Right cardiac atrium (tissue), 5 donors: ENCODE data around the gene WBP1. TPM values are rescaled to one million over a fixed set of nuclear protein-coding genes. Genes with fewer than 3 reads are reported as not detected.

ENCODE experiments used
- ATAC-seq, 2 donors: fragments of 200-7000 bp; cut with Tn5 transposase; one replicate each; pipeline versions ENCODE4 v1.8.0 to v1.9.1; 2020; ENCODE audit warnings: moderate library complexity in 2 of 2, mild to moderate bottlenecking in 1 of 2
- DNase-seq, 3 donors: peaks; one replicate each; pipeline ENCODE4 v3.0.0-alpha.2; 2020
- H3K27ac ChIP-seq: one replicate; pipeline ENCODE4 v1.5.1; 2013; ENCODE audit warnings: mild to moderate bottlenecking, low read length, control low read depth, moderate library complexity
- H3K27me3 ChIP-seq: one replicate; pipeline ENCODE4 v1.6.1; 2013; ENCODE audit not compliant: control insufficient read depth, insufficient read depth
- H3K4me1 ChIP-seq: one replicate; pipeline ENCODE4 v1.6.1; 2013; ENCODE audit warnings: low read length; ENCODE audit not compliant: control insufficient read depth, insufficient read depth
- H3K4me3 ChIP-seq: one replicate; pipeline ENCODE4 v1.5.1; 2013; ENCODE audit warnings: low read length, control low read depth
- H3K9me3 ChIP-seq: one replicate; pipeline ENCODE4 v1.6.1; 2013; ENCODE audit warnings: low read length; ENCODE audit not compliant: control insufficient read depth
- WGBS: extraction: QIAGEN DNeasy Blood & Tissue Kit; methylation state at CpG from one replicate; pipeline ENCODE4 v1.1.7; 2013; 5-methylcytosine and 5-hydroxymethylcytosine counted together
- intact Hi-C, 4 donors: fragments of 100-400 bp; cut with DNase I; formaldehyde crosslinking; loops; one replicate each; pipeline versions ENCODE4 v1.11.0 to v1.14.0; 2022 to 2023
- polyA plus RNA-seq: library from polyadenylated mRNA; stranded (reverse); fragments of 200-250 nt; gene quantifications from one replicate; pipeline ENCODE4 v1.2.3, GENCODE V29; 2013
- total RNA-seq, 4 donors: library from RNA; stranded (reverse); fragmentation: NEBNext Ultra II Directional; extraction: Animal tissue kit (Norgen Biotek cat#: 25700); gene quantifications; one replicate each; pipeline ENCODE4 v1.2.1, GENCODE V29; 2021
- donor health status: healthy with polysubstance abuse.
- donor health status: DM: no; HTN: yes; CAD: no.
- donor health status: DM: no; HTN: no; CAD: no.
- donor health status: DM: no; HTN: yes; CAD: no; lungs with severe emphysema.
- donor health status: DM: yes; HTN: yes; CAD: no.

WBP1 gene
- total and polyA plus RNA-seq, 5 donors, result 48.9 to 63.1 (median 56.8) TPM

DNA sequence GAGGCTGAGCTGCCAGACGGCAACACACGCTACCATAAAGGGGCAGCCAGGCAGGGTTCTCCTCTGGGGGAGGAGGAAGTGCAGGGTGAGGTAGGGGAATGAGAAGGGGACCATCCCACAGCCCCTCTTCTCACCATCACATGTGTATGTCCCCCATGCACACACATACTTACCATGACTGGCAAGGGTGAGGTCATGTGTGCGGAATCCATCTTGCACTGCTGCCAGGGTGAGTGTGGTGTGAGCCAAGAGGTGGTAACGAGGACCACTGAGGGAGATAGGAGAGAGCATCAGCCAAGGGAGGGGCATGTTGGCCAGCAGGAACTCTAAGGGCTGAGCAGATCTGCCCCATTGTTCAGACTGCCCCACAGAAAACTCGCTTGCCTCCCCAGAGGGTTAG is 29.6 kb upstream of the WBP1 start:
- Histone ChIP-seq H3K4me3 (no peak overlapping the region), H3K27ac (no peak overlapping the region), H3K4me1 (no peaks in the 10 kb centered on the region), H3K9me3 (no peaks in the 10 kb centered on the region), H3K27me3 (no peaks in the 10 kb centered on the region)
- DNase-seq (no peak), ATAC-seq (no peak)
- intact Hi-C loops, result no loop called here
- 72% methylated on average over 5 of the region's 5 CpGs for WGBS

DNA sequence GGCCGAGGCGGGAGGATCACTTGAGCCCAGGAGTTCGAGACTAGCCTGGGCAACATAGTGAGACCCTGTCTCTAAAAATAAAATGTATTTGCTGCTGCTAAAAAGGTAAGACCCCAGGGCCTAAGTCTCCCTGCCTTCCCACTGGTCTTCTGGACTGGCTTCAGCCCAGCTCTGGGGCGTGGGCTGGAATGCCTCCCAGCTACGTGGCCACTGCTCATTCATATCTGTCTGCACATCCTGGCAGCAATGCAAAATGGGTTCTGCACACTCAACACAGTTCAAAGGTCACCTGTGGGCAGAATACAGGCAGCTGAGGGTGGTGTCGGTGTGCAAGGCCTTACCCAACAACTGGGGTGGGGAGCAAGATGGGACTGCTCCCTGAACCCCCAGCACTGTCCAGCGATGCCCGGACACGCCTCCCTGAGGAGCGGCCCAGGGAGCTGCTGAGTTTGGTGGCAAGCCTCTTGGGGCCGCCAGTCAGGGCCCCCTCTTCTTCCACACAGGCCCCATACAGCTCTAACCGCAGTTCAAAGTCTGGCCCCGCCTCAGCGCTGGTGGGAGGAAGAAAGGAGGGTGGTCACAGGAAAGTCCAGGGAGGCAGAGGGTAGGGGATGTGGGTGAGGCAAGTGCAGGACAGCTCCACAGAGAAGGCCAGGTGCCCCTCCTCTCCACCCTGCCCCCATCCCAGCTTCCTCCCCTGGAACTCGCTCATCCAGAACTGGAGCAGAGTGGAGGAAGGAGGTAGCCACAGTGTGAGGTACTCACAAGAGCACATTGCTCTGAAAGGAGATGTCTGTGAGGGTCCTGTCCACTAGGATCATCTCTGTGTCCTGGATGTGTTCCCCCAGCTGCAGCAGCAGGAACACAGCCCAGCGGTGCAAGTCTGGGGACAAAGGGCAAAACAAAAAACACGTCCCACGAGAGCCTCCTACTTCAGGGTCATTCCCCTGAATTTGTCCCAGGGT is 28.5 kb upstream of the WBP1 start:
- DNase-seq (no peak), ATAC-seq (no peak)
- Histone ChIP-seq H3K4me3 (no peak overlapping the region), H3K27ac (no peak overlapping the region), H3K27me3 (no peaks in the 10 kb centered on the region), H3K4me1 (no peaks in the 10 kb centered on the region), H3K9me3 (no peaks in the 10 kb centered on the region)
- intact Hi-C loops, result no loop called here
- WGBS, result 86% methylated on average over 18 of the region's 18 CpGs

DNA sequence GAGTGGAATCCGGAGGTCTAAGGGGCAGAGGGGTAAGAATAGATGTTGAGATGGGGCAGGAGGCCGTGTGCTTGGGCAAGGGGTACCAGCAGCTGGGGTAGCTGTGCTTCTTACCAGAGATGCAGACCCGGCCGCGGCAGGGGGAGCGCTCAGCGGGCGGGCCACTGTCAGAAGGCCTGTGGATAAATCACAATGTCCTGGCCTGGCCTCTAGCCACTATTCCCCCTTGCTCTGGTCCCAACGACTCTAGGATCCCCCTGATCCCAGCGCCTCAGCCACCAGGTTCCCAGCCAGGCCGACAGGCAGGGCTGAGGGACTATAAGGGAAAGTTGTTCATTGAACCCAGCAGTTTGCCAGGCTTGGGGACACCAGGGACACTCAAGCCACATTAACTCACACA is 27.7 kb upstream of the WBP1 start:
- intact Hi-C loops, result no loop called here

DNA sequence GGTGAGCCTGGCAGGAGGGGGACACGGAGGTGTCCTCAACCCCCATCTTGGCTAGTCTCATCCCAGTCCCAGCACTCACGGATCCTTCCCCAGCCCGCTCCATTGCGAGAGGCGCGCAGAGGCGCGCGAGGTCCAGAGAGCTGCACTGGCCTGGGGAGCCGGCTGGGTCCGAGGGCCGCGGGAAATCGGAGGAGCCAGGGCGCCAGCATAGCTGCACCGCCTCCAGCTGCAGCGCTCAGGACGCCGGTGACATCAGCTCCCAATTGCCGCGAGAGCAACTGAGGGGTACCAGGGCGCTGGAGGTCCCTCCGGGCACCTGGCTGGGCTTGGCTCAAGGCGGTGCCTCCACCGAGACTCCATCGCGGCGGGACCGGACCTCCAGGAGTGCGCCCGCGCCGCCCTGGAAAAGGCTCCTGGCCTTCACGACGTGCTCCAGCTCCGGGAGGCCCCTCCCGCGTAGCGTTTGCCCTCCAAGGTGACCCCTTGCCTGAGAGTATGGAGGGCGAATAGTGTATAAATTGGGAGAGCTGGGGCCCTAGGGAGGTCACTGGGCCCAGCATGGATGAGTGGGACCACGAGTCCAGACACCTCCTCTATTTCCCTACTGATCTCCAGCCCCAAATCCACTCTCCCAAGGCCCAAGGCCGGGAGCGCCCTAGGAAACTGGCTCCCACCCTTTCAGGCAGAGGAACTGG is 22.0 kb upstream of the WBP1 start:
- intact Hi-C loops, result no loop called here
- H3K4me3 ChIP-seq, result no peak overlapping the region
- DNase-seq (peak in 1 of 3 donors; percentile 53), ATAC-seq (no peak)
- no peaks in the 10 kb centered on the region for H3K9me3 ChIP-seq
- H3K27ac ChIP-seq, result no peak overlapping the region
- peaks cover 2% of the 10 kb centered on the region for H3K4me1 ChIP-seq
- H3K27me3 ChIP-seq, result no peaks in the 10 kb centered on the region
- WGBS, result 70% methylated on average over 43 of the region's 43 CpGs

More for the DNA sequence above, 27.7 kb upstream of the WBP1 start:
- ATAC-seq (no peak), DNase-seq (no peak)
- no peaks in the 10 kb centered on the region for H3K9me3 ChIP-seq
- H3K4me1 ChIP-seq, result no peaks in the 10 kb centered on the region
- no peaks in the 10 kb centered on the region for H3K27me3 ChIP-seq
- 86% methylated on average over 11 of the region's 11 CpGs for WGBS
- no peak overlapping the region for H3K4me3 ChIP-seq
- H3K27ac ChIP-seq, result no peak overlapping the region

DNA sequence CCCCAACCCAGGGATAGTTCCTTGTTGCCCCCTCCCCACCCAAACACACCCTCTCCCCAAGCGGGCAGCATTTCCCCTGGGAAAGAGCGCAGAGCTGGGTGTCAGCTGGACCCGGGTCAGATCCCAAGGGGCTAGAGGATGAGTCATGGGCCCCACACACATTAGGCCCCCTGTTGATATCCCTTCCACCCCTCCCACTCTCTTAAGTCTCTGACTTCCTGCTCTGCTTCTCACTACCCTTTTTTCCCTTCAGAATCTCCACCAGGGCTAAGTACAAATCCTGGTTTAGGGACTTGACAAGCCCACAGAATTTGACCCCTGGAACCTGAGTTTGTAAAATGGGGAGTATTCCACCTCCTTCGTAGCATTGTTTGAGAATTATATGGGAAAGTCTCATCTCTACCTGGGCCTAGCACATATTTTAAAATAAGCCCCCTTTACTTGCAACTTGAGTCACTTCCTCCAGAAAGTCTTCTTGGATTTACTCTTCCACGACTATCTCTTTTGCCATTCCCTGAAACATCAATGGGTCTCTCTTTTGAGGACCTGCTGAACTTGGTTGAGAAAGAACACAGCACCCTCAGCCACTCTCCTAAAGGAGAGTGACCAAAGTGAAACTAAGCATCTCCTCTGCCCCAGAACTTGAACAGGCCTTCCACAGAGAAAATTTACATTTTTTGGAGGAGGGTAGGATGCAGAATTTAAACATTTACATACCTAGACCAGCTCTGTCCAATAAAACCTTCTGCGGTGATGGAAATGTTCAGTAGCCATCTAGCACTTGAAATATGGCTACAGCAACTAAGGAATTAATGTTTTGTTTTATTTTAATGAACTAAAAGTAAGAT is 21.2 kb upstream of the WBP1 start:
- Histone ChIP-seq H3K27me3 (no peaks in the 10 kb centered on the region), H3K9me3 (no peaks in the 10 kb centered on the region), H3K4me3 (no peak overlapping the region), H3K4me1 (peaks cover 2% of the 10 kb centered on the region), H3K27ac (no peak overlapping the region)
- intact Hi-C loops, result no loop called here
- ATAC-seq, result no peak
- DNase-seq, result peak in 1 of 3 donors; percentile 41
- WGBS, result 65% methylated on average over 6 of the region's 6 CpGs

DNA sequence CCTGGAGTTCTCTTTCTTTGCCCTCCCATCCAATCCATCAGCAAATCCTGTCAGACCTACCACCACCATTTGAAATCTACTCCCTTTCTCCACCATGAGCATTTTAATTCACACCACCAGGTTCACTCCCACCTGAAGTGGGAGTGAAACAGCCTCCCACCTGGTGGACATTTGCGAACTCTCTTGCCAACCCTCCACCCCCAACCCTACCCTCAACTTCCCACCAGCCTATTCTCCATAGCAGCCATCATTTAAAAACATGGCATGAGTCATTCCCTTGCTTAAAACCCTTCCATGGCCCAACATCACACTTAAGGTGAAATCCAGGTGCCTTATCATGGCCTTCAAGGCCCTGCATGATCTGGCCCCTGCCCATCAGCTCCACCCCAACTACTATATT is 20.0 kb upstream of the WBP1 start:
- DNase-seq (no peak), ATAC-seq (no peak)
- H3K27ac ChIP-seq, result no peak overlapping the region
- intact Hi-C loops, result no loop called here
- no peak overlapping the region for H3K4me3 ChIP-seq
- no peaks in the 10 kb centered on the region for H3K27me3 ChIP-seq
- H3K9me3 ChIP-seq, result no peaks in the 10 kb centered on the region
- peaks cover 2% of the 10 kb centered on the region for H3K4me1 ChIP-seq
- 95% methylated on average over 1 of the region's 1 CpG for WGBS

DNA sequence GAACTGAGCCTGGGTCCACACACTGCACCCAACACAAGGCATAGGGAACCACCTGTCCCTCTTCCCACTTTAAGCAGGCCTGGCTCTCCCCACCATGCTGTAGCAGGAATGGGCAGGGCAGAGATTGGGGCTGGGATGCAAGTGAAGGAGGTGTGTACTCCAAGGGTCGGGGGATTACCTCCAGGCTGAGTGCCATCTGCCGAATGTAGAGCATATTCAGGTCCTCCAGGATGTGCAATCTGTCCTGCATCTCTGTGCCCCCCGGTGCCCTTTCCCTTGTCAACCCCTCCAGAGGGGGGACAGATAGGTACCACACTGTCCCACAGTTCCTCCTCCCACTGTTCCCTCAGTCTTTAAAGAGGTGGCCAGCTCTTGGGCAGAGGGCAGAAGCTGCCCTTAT is 18.9 kb upstream of the WBP1 start:
- ATAC-seq (no peak), DNase-seq (peak in 1 of 3 donors; percentile 51)
- peak overlapping the region; percentile 18 for H3K27ac ChIP-seq
- intact Hi-C loops, result no loop called here
- H3K27me3 ChIP-seq, result no peaks in the 10 kb centered on the region
- WGBS, result 18% methylated on average over 3 of the region's 3 CpGs
- peak overlapping the region; percentile 16 for H3K4me3 ChIP-seq
- peaks cover 2% of the 10 kb centered on the region for H3K4me1 ChIP-seq
- no peaks in the 10 kb centered on the region for H3K9me3 ChIP-seq

DNA sequence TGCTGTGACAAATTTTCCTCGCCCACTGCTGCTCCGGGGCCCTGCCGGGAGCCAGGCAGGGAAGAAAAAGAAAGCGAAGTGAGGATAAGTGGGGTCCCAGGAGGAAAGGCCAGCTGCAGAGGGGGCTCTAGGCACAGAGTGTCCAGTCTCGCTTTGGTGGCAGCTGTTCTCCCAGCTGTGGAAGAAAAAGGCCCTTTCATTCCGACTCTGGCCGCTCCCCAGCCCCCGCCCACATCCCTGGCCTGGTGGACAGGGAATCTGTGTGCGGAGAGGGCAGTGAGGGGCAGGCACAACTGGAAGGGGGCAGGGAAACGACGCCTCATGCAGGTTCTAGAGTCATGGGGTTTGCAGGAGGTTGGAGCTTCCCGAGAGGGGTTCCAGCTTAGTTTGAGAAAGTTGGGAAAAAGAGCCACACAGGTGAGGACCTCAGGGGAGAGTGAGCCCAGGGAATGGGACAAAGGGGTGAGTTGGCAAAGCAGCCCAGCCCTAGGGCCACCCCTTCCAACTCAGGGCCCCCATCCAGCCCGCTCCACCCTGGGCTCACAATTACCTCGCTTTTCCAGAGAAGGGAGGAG is 18.3 kb upstream of the WBP1 start:
- DNase-seq, result peak; percentile 91 to 95 (median 95)
- H3K27me3 ChIP-seq, result no peaks in the 10 kb centered on the region
- H3K9me3 ChIP-seq, result no peaks in the 10 kb centered on the region
- H3K4me1 ChIP-seq, result peaks cover 2% of the 10 kb centered on the region
- 6% methylated on average over 14 of the region's 14 CpGs for WGBS
- ATAC-seq, result peak; percentile 71 to 75
- H3K4me3 ChIP-seq, result peak overlapping the region; percentile 16
- peak overlapping the region; percentile 89 for H3K27ac ChIP-seq
- intact Hi-C loops, result no loop called here

DNA sequence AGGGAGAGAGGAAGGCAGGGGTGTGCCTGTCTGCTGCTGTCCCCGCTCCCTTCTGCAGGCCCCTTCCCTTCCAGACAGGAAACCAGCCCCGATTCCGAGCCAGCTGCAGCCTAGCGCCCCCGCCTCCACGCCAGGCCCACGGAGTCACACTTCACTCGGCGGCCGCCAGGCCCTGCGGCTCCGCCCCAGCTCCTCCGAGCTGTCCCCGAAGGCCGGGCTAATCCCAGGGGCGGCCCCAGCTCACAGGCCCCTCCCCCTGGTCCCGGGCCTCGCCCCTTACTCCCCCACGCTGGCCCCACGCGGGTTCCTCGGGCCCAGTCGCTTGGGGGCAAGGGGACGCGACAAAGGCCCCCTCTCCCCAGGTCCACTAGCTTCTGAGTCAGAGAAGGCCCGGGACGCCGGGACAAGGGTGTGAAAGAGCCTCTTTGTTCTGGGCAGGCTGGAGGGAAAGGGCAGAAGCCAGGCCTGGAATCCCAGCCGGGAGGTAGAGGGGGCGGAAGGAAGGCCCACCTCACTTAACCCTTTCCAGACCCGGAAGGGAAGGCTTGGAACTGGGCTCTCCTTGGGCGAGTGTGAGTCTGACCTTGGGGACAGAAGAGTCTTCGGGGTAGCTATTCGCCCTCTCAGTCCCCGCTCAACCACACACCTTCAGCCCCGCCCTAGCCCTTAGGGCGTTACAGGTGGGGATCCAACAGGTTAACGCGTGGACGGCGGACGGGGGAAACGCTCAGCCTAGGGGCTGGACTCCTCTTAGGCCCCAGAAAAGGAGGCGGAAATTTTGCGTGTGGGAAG is 17.7 kb upstream of the WBP1 start:
- peak; percentile 95 for ATAC-seq

DNA sequence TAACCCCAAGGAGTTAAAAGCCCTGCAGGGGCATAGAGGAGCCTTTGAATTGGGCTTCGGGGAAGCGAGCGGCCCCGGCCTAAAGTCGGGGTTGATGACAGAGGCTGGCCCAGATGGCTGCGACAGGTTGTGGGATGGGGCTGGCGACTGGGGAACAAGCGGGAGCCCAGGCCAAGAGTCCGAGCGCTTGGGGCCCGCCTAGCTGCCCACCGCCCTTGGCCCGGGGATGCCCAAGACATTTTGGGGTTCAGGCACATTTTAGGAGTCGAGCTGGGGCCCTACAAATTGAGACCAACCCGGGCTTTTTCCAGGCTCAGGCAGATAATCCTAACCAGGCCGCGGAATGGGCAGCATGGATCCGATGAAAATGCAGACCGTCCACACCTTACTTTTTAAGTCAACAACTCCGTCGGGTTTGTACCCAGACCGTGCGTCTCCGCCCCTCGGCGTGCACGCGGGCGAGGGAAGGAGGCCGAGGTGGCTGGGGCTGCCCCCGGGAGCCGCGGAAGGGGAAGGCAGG is 17.0 kb upstream of the WBP1 start:
- WGBS, result 21% methylated on average over 33 of the region's 33 CpGs
- intact Hi-C loops, result no loop called here
- Histone ChIP-seq H3K4me3 (peak overlapping the region; percentile 16), H3K27ac (peak overlapping the region; percentile 89), H3K9me3 (no peaks in the 10 kb centered on the region), H3K27me3 (no peaks in the 10 kb centered on the region), H3K4me1 (peaks cover 2% of the 10 kb centered on the region)
- DNase-seq (peak in 1 of 3 donors; percentile 73), ATAC-seq (peak; percentile 2 to 3)

More for the DNA sequence above, 17.7 kb upstream of the WBP1 start:
- Histone ChIP-seq H3K4me3 (peak overlapping the region; percentile 16), H3K27me3 (no peaks in the 10 kb centered on the region), H3K9me3 (no peaks in the 10 kb centered on the region), H3K4me1 (peaks cover 2% of the 10 kb centered on the region), H3K27ac (peak overlapping the region; percentile 89)
- intact Hi-C loops, result no loop called here
- DNase-seq, result peak; percentile 94 to 97 (median 97)
- WGBS, result 7% methylated on average over 45 of the region's 45 CpGs
